Neural progenitor cell (in vitro differentiated cells): ENCODE results near the gene NRIP2. TPM values are rescaled to one million over a fixed set of nuclear protein-coding genes. Genes with fewer than 3 reads are reported as not detected.
A peak's percentile ranks its signal among the peaks of the same experiment; 100 is the strongest.

ENCODE experiments used
- DNase-seq: peaks from one replicate; pipeline ENCODE4 v3.0.0-alpha.2; 2016; ENCODE audit warnings: low spot score
- H2AFZ ChIP-seq: fragments of 200-600 bp; sonication (generic); replicated peaks from 2 replicates; pipeline ENCODE4 v1.6.1; 2016; ENCODE audit warnings: antibody characterized with exemption
- H3F3A ChIP-seq: fragments of 200-600 bp; sonication (generic); 2 replicates; pipeline ENCODE4 v1.6.1; 2016; ENCODE audit warnings: antibody characterized with exemption, low read depth
- H3K27ac ChIP-seq: fragments of 200-600 bp; sonication (generic); 2 replicates; pipeline ENCODE4 v1.5.1; 2016; ENCODE audit warnings: mild to moderate bottlenecking
- H3K27me3 ChIP-seq: fragments of 200-600 bp; sonication (generic); 2 replicates; pipeline ENCODE4 v1.6.1; 2016; ENCODE audit warnings: mild to moderate bottlenecking, moderate library complexity
- H3K36me3 ChIP-seq: fragments of 200-600 bp; sonication (generic); 2 replicates; pipeline ENCODE4 v1.5.1; 2016
- H3K4me1 ChIP-seq: fragments of 200-600 bp; sonication (generic); 2 replicates; pipeline ENCODE4 v1.6.1; 2016; ENCODE audit warnings: mixed run types
- H3K4me2 ChIP-seq: fragments of 200-600 bp; sonication (generic); 2 replicates; pipeline ENCODE4 v1.6.1; 2016
- H3K4me3 ChIP-seq: fragments of 200-600 bp; sonication (generic); 2 replicates; pipeline ENCODE4 v1.5.1; 2016
- H3K79me2 ChIP-seq: fragments of 200-600 bp; sonication (generic); 2 replicates; pipeline ENCODE4 v1.6.1; 2016; ENCODE audit warnings: low read depth
- H3K9ac ChIP-seq: fragments of 200-600 bp; sonication (generic); 2 replicates; pipeline ENCODE4 v1.6.1; 2016
- H3K9me3 ChIP-seq: fragments of 200-600 bp; sonication (generic); 2 replicates; pipeline ENCODE4 v1.5.1; 2016; ENCODE audit warnings: low read depth
- H4K20me1 ChIP-seq: fragments of 200-600 bp; sonication (generic); 2 replicates; pipeline ENCODE4 v1.6.1; 2016; ENCODE audit warnings: low read depth
- H3K27ac Mint-ChIP-seq: 3 replicates; pipeline ENCODE4 v1.8.0; 2021; ENCODE audit warnings: mixed read lengths
- H3K27me3 Mint-ChIP-seq: 2 replicates; pipeline ENCODE4 v1.8.0; 2022; ENCODE audit warnings: low read depth, mild to moderate bottlenecking, inconsistent platforms, moderate library complexity, mixed read lengths; ENCODE audit not compliant: insufficient read depth
- H3K36me3 Mint-ChIP-seq: 3 replicates; pipeline ENCODE4 v1.8.0; 2021; ENCODE audit warnings: mixed read lengths
- H3K4me1 Mint-ChIP-seq: 3 replicates; pipeline ENCODE4 v1.8.0; 2021; ENCODE audit warnings: mixed read lengths
- H3K4me3 Mint-ChIP-seq: 3 replicates; pipeline ENCODE4 v1.8.0; 2021; ENCODE audit warnings: mild to moderate bottlenecking, moderate library complexity, mixed read lengths
- H3K9me3 Mint-ChIP-seq: 3 replicates; pipeline ENCODE4 v1.8.0; 2020; ENCODE audit warnings: mixed read lengths
- EZH2 ChIP-seq: fragments of 200-600 bp; sonication (generic); IDR thresholded peaks from 2 replicates; pipeline ENCODE4 v1.6.1; 2017; ENCODE audit warnings: antibody characterized with exemption, mild to moderate bottlenecking, moderate library complexity
- EZH2phosphoT487 ChIP-seq: fragments of 200-600 bp; sonication (generic); IDR thresholded peaks from 2 replicates; pipeline ENCODE4 v1.6.1; 2017; ENCODE audit warnings: antibody characterized with exemption
- total RNA-seq: library from RNA; depleted of rRNA; stranded (reverse); fragments of >200 nt; gene quantifications from 2 replicates; pipeline ENCODE4 v1.2.3, GENCODE V29; 2015; ENCODE audit warnings: low replicate concordance
- TF ChIP-seq, protein P1 (sequence below): fragments of 200-600 bp; sonication (generic); IDR thresholded peaks from 2 replicates; pipeline ENCODE4 v1.5.1; 2017; ENCODE audit warnings: antibody characterized with exemption, mild to moderate bottlenecking

NRIP2 gene
- total RNA-seq, 1 donor from 2014 or later: 0.65 TPM

DNA sequence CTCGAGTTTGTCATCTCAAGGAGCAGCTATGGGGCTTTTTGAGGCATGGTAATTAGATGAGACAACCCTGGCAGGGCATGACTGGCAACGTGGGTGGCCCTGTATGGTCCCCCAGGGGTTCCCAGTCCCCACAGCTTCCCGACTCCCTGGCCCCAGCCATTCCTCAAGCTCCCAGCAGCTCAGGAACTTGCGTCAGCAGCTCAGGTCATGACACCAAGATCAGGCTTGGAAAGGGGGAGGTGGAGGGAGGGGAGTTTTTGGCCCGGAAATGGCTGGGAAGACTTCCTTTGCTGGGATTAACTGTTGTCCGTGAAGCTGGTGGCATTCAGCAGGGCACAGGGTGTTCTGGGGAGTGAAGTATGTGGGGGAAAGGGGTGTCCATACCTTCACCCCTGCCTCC, 10.4 kb upstream of the NRIP2 start:
- no peak overlapping the region for H3K27ac ChIP-seq
- no peak overlapping the region for H3K4me3 ChIP-seq
- H3K9ac ChIP-seq: no peak overlapping the region
- no peaks in the 10 kb centered on the region for H4K20me1 ChIP-seq
- Mint-ChIP-seq H3K36me3 (peaks cover 5% of the 10 kb centered on the region), H3K27me3 (peaks cover 7% of the 10 kb centered on the region), H3K27ac (peak overlapping the region; percentile 74), H3K9me3 (no peaks in the 10 kb centered on the region), H3K4me1 (peaks cover 47% of the 10 kb centered on the region), H3K4me3 (no peak overlapping the region)
- no peaks in the 10 kb centered on the region for H3K27me3 ChIP-seq
- H3K4me2 ChIP-seq: peak overlapping the region; percentile 9
- peaks cover 6% of the 10 kb centered on the region for H3F3A ChIP-seq
- H3K4me1 ChIP-seq: peaks cover 23% of the 10 kb centered on the region
- no peaks in the 10 kb centered on the region for H3K9me3 ChIP-seq
- H2AFZ ChIP-seq: peak overlapping the region; percentile 35
- no peaks in the 10 kb centered on the region for H3K79me2 ChIP-seq
- no peaks in the 10 kb centered on the region for H3K36me3 ChIP-seq
- TF ChIP-seq EZH2 (no peak), EZH2phosphoT487 (no peak)
- TF ChIP-seq, protein P1, sequence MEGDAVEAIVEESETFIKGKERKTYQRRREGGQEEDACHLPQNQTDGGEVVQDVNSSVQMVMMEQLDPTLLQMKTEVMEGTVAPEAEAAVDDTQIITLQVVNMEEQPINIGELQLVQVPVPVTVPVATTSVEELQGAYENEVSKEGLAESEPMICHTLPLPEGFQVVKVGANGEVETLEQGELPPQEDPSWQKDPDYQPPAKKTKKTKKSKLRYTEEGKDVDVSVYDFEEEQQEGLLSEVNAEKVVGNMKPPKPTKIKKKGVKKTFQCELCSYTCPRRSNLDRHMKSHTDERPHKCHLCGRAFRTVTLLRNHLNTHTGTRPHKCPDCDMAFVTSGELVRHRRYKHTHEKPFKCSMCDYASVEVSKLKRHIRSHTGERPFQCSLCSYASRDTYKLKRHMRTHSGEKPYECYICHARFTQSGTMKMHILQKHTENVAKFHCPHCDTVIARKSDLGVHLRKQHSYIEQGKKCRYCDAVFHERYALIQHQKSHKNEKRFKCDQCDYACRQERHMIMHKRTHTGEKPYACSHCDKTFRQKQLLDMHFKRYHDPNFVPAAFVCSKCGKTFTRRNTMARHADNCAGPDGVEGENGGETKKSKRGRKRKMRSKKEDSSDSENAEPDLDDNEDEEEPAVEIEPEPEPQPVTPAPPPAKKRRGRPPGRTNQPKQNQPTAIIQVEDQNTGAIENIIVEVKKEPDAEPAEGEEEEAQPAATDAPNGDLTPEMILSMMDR: no peak
- DNase-seq: peak; percentile 37

DNA sequence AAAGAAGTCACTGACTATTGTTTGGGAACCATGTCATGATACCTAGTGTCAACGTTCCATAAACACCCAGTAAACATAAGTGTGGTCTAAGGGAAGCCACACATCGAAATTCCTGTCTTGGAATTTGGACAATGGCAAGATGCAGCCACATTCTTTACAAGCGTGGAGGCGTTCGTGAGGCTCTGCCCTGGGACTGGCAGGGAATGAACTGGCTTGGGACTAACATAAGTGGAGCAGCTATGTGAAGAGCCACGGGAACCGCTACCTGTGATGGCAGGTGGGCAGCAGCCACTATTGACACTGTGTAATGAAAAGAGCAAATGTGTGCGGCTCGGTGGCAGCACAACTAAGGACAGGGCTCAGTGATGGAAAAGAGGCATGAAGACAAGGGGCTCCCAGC, 10.0 kb upstream of the NRIP2 start:
- Histone ChIP-seq H3K9me3 (no peaks in the 10 kb centered on the region), H2AFZ (no peak overlapping the region), H3K4me1 (peaks cover 23% of the 10 kb centered on the region), H3K36me3 (no peaks in the 10 kb centered on the region), H3K4me3 (no peak overlapping the region), H3F3A (peaks cover 6% of the 10 kb centered on the region), H3K79me2 (no peaks in the 10 kb centered on the region), H3K4me2 (no peak overlapping the region), H3K27ac (no peak overlapping the region), H3K9ac (no peak overlapping the region), H3K27me3 (no peaks in the 10 kb centered on the region), H4K20me1 (no peaks in the 10 kb centered on the region)
- Mint-ChIP-seq H3K36me3 (peaks cover 5% of the 10 kb centered on the region), H3K27ac (peak overlapping the region; percentile 13), H3K27me3 (peaks cover 9% of the 10 kb centered on the region), H3K4me1 (peaks cover 45% of the 10 kb centered on the region), H3K9me3 (no peaks in the 10 kb centered on the region), H3K4me3 (no peak overlapping the region)
- TF ChIP-seq EZH2phosphoT487 (no peak), EZH2 (no peak)
- TF ChIP-seq, protein P1: no peak
- peak; percentile 35 for DNase-seq

DNA sequence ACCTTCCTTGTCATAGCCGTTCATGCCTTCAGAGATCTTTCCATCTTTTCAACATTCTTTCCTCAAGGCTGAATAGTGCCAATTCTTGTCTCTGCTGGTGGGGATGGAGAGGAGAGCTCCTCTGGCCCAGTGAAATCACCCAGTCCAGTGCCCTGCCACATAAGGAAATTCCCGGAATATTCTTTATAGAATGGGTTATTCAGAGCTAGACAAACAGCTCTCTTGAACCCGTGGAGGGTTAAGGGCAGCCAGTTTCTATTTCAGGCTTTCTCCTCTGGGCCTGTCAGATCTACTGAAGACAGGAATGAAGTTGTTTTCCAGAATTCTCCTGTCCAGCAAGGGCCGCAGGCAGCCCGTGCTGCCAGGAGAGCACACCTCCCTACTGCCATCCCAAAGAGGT, 8.1 kb upstream of the NRIP2 start:
- Histone ChIP-seq H3K4me3 (no peak overlapping the region), H3F3A (peaks cover 6% of the 10 kb centered on the region), H3K79me2 (no peaks in the 10 kb centered on the region), H2AFZ (no peak overlapping the region), H3K9me3 (no peaks in the 10 kb centered on the region), H3K4me2 (no peak overlapping the region), H3K36me3 (no peaks in the 10 kb centered on the region), H3K27me3 (no peaks in the 10 kb centered on the region), H4K20me1 (no peaks in the 10 kb centered on the region), H3K27ac (no peak overlapping the region), H3K4me1 (peaks cover 16% of the 10 kb centered on the region), H3K9ac (no peak overlapping the region)
- TF ChIP-seq, protein P1: no peak
- peaks cover 9% of the 10 kb centered on the region for H3K27me3 Mint-ChIP-seq
- no peak overlapping the region for H3K4me3 Mint-ChIP-seq
- H3K27ac Mint-ChIP-seq: no peak overlapping the region
- peaks cover 9% of the 10 kb centered on the region for H3K36me3 Mint-ChIP-seq
- peaks cover 27% of the 10 kb centered on the region for H3K4me1 Mint-ChIP-seq
- DNase-seq: no peak
- no peaks in the 10 kb centered on the region for H3K9me3 Mint-ChIP-seq
